H1 (cell line): Measurements from ENCODE around the gene ZNF622.

ENCODE experiments used
- CBX8 ChIP-seq: fragments of 300-800, 300-1000 bp; sonication (generic); IDR thresholded peaks from 2 replicates; pipeline ENCODE4 v1.7.1; 2016; ENCODE audit warnings: low read depth, low read length, borderline replicate concordance
- CHD1 ChIP-seq: IDR thresholded peaks from 2 replicates; pipeline ENCODE4 v1.6.1; 2012; ENCODE audit warnings: low read depth, low read length, improper control_type of control experiment
- CTCF ChIP-seq, 3 experiments: IDR thresholded peaks; 1 replicate in 2 of 3; 2 replicates in 1 of 3; pipeline versions ENCODE4 v1.5.1 to v1.6.1; 2011; ENCODE audit warnings: low read length in 3 of 3, mild to moderate bottlenecking in 3 of 3, inconsistent platforms in 2 of 3, low read depth in 1 of 3, moderate library complexity in 1 of 3; ENCODE audit not compliant: insufficient read depth in 1 of 3; ENCODE audit errors: control extremely low read depth in 1 of 3
- FOSL1 ChIP-seq: IDR thresholded peaks from 2 replicates; pipeline ENCODE4 v1.6.1; 2011; ENCODE audit warnings: mild to moderate bottlenecking, low read depth, low read length, moderate library complexity; ENCODE audit not compliant: insufficient read depth
- GABPA ChIP-seq: IDR thresholded peaks from 2 replicates; pipeline ENCODE4 v1.6.1; 2011; ENCODE audit warnings: mild to moderate bottlenecking, low read length, moderate library complexity, borderline replicate concordance; ENCODE audit not compliant: insufficient read depth
- PHF8 ChIP-seq: fragments of 200-600 bp; sonication (generic); conservative IDR thresholded peaks from 2 replicates; pipeline ENCODE4 v1.7.1; 2012; ENCODE audit warnings: low read depth, mild to moderate bottlenecking, inconsistent platforms, low read length, moderate library complexity
- POLR2A ChIP-seq, 2 experiments: IDR thresholded peaks; 1 replicate in 1 of 2; 2 replicates in 1 of 2; pipeline ENCODE4 v1.6.1; 2011; ENCODE audit warnings: low read depth in 2 of 2, low read length in 2 of 2, mild to moderate bottlenecking in 2 of 2; ENCODE audit errors: control extremely low read depth in 1 of 2
- POLR2AphosphoS5 ChIP-seq: IDR thresholded peaks from 2 replicates; pipeline ENCODE4 v1.6.1; 2011; ENCODE audit warnings: low read depth, low read length
- RAD21 ChIP-seq, 2 experiments: IDR thresholded peaks in 1 of 2; conservative IDR thresholded peaks in 1 of 2; 2 replicates each; pipeline ENCODE4 v1.6.1; 2011; ENCODE audit warnings: low read depth in 2 of 2, low read length in 2 of 2, improper control_type of control experiment in 1 of 2, inconsistent platforms in 1 of 2, mild to moderate bottlenecking in 1 of 2, moderate library complexity in 1 of 2
- SP1 ChIP-seq: IDR thresholded peaks from 2 replicates; pipeline ENCODE4 v1.6.1; 2011; ENCODE audit warnings: low read depth, low read length

- TF ChIP-seq RAD21 (IDR thresholded peaks at IDR 0.05 in 1 of 2, conservative IDR thresholded peaks at IDR 0.05 in 1 of 2; ENCODE audit: low read depth in 2 of 2, low read length in 2 of 2) (no peak), POLR2A (IDR thresholded peaks at IDR 0.05; ENCODE audit: control extremely low read depth in 1 of 2, low read depth in 2 of 2, low read length in 2 of 2) (no peak), CTCF (IDR thresholded peaks at IDR 0.05; ENCODE audit: control extremely low read depth in 1 of 3, insufficient read depth in 1 of 3, low read depth in 1 of 3, low read length in 3 of 3) (no peak), POLR2AphosphoS5 (no peak), CBX8 (no peak), FOSL1 (no peak), SP1 (no peak), GABPA (no peak), PHF8 (no peak), CHD1 (no peak)
Measured at GRCh38 chr5:16412556-16412955, 53.0 kb downstream of the ZNF622 start.
